K562 (cell line): Measurements from ENCODE around the gene NUP62. TPM values are rescaled to one million over a fixed set of nuclear protein-coding genes. Genes with fewer than 3 reads are reported as not detected.

Source experiments
- ATAC-seq: fragments of 200-7000 bp; cut with Tn5 transposase; 3 replicates; pipeline ENCODE4 v1.9.1; 2020; ENCODE audit warnings: moderate library complexity
- BruUV-seq: library from RNA; stranded (reverse); fragments of 400-500 nt; replicated peaks from 2 replicates; lab custom pipeline; 2021; lab: Mats Ljungman, UMichigan
- CTCF ChIA-PET: fragments of 300-600 bp; formaldehyde crosslinking; extraction: SDS; loops from one replicate; lab custom pipeline; 2021; ENCODE audit warnings: low intra/inter-chr PET ratio; lab: Yijun Ruan, JAX
- POLR2A ChIA-PET: fragments of 300-600, 350-650 bp; sonication (Branson Sonifier 250); formaldehyde crosslinking; extraction: SDS; loops from one replicate; lab custom pipeline; 2021; ENCODE audit warnings: antibody characterized with exemption, inconsistent platforms; lab: Yijun Ruan, JAX
- DNase-seq, 4 experiments: peaks; one replicate each; pipeline versions ENCODE4 v3.0.0 to v3.0.0-alpha.2; 2011 to 2018; ENCODE audit warnings: low spot score in 3 of 4, mixed read lengths in 3 of 4; ENCODE audit errors: extremely low read depth in 1 of 4
- FAIRE-seq: peaks from 2 replicates; lab custom pipeline; 2011; peaks lifted over from hg19 to GRCh38; lab: Jason Lieb, UNC
- H2AFZ ChIP-seq: 2 replicates; pipeline ENCODE4 v1.6.0; 2011; ENCODE audit warnings: low read depth, low read length, control low read depth, inconsistent platforms
- H3K27ac ChIP-seq: fragments of 200-600 bp; 3 replicates; pipeline ENCODE4 v1.8.0; 2011; ENCODE audit warnings: low read depth, mild to moderate bottlenecking, control low read depth, inconsistent platforms, low read length, moderate library complexity, mixed read lengths; ENCODE audit errors: extremely low read depth
- H3K27me3 ChIP-seq, 2 experiments: fragments of 300-600 bp in 1 of 2; 2 replicates in 1 of 2; 3 replicates in 1 of 2; pipeline versions ENCODE4 v1.6.0 to v1.8.0; 2011; ENCODE audit warnings: inconsistent platforms in 2 of 2, low read length in 2 of 2, mild to moderate bottlenecking in 1 of 2, mixed read lengths in 1 of 2, moderate library complexity in 1 of 2; ENCODE audit not compliant: control insufficient read depth in 2 of 2, insufficient read depth in 2 of 2
- H3K36me3 ChIP-seq: fragments of 300-600 bp; 3 replicates; pipeline ENCODE4 v1.8.0; 2011; ENCODE audit warnings: mild to moderate bottlenecking, low read length, inconsistent platforms; ENCODE audit not compliant: control insufficient read depth, insufficient read depth
- H3K4me1 ChIP-seq, 2 experiments: fragments of 200-600 bp in 1 of 2; replicated peaks in 1 of 2; 2 replicates in 1 of 2; 3 replicates in 1 of 2; pipeline versions ENCODE4 v1.5.1 to v1.8.0; 2011; ENCODE audit warnings: inconsistent platforms in 2 of 2, low read length in 2 of 2, mild to moderate bottlenecking in 1 of 2, mixed read lengths in 1 of 2, moderate library complexity in 1 of 2; ENCODE audit not compliant: control insufficient read depth in 2 of 2, insufficient read depth in 2 of 2
- H3K4me2 ChIP-seq: 2 replicates; pipeline ENCODE4 v1.6.1; 2011; ENCODE audit warnings: low read length, control low read depth, inconsistent platforms, mixed read lengths; ENCODE audit not compliant: insufficient read depth
- H3K4me3 ChIP-seq: fragments of 200-600 bp; sonication (generic), shearing (Covaris generic); 2 replicates; pipeline ENCODE4 v1.5.1; 2016; ENCODE audit warnings: control low read depth, inconsistent platforms
- H3K79me2 ChIP-seq: fragments of 200-600 bp; 3 replicates; pipeline ENCODE4 v1.8.0; 2011; ENCODE audit warnings: low read length, inconsistent platforms; ENCODE audit not compliant: control insufficient read depth, insufficient read depth
- H3K9ac ChIP-seq, 2 experiments: 2 replicates each; pipeline versions ENCODE4 v1.6.0 to v1.6.1; 2011; ENCODE audit warnings: low read depth in 2 of 2, low read length in 2 of 2, control low read depth in 1 of 2, inconsistent platforms in 1 of 2, mild to moderate bottlenecking in 1 of 2, mixed read lengths in 1 of 2; ENCODE audit not compliant: insufficient read depth in 1 of 2
- H3K9me1 ChIP-seq: one replicate; pipeline ENCODE4 v1.6.0; 2011; ENCODE audit warnings: inconsistent platforms, mild to moderate bottlenecking, low read length, moderate library complexity; ENCODE audit not compliant: control insufficient read depth, insufficient read depth
- H3K9me3 ChIP-seq: replicated peaks from 2 replicates; pipeline ENCODE4 v1.5.1; 2011; ENCODE audit warnings: low read depth, low read length, inconsistent platforms; ENCODE audit not compliant: control insufficient read depth, insufficient read depth
- H4K20me1 ChIP-seq: replicated peaks from 2 replicates; pipeline ENCODE4 v1.6.1; 2011; ENCODE audit warnings: low read length, inconsistent platforms, mixed read lengths; ENCODE audit not compliant: control insufficient read depth, insufficient read depth
- KDM4B ChIP-seq, 2 experiments: fragments of 450-650 bp in 1 of 2; sonication (generic) in 1 of 2; IDR thresholded peaks; 2 replicates each; pipeline ENCODE4 v1.6.1; 2016 to 2017; ENCODE audit warnings: borderline replicate concordance in 2 of 2, antibody characterized with exemption in 1 of 2, low read depth in 1 of 2, mild to moderate bottlenecking in 1 of 2
- RBFOX2 ChIP-seq: fragments of 200-400 bp; formaldehyde crosslinking; IDR thresholded peaks from 2 replicates; pipeline ENCODE4 v1.6.1; 2017; ENCODE audit warnings: low read depth, mild to moderate bottlenecking, low read length, moderate library complexity
- TEAD4 ChIP-seq, 2 experiments: sonication (generic) in 1 of 2; formaldehyde crosslinking in 1 of 2; IDR thresholded peaks; 2 replicates each; pipeline versions ENCODE4 v1.6.1 to v1.8.0; 2012 to 2022; ENCODE audit warnings: borderline replicate concordance in 1 of 2, inconsistent platforms in 1 of 2, low read length in 1 of 2, mild to moderate bottlenecking in 1 of 2, missing genetic modification reagents in 1 of 2
- XRCC5 ChIP-seq: fragments of 200-400 bp; formaldehyde crosslinking; IDR thresholded peaks from 2 replicates; pipeline ENCODE4 v1.6.1; 2017; ENCODE audit warnings: low read depth, mild to moderate bottlenecking, low read length
- WGBS: fragments of 100-300 bp; shearing (Covaris generic); methylation state at CpG from one replicate; pipeline ENCODE4 v1.1.6; 2016; ENCODE audit warnings: low coverage, mixed read lengths; ENCODE audit not compliant: insufficient coverage; ENCODE audit errors: missing lambda C conversion rate; 5-methylcytosine and 5-hydroxymethylcytosine counted together
- in situ Hi-C: fragments of 300-500 bp; cut with MboI; formaldehyde crosslinking; loops from 4 replicates; pipeline ENCODE4 v1.15.0; 2018; ENCODE audit warnings: inconsistent platforms, mixed read lengths
- intact Hi-C: fragments of 100-400 bp; cut with micrococcal nuclease; formaldehyde crosslinking; loops from 2 replicates; pipeline ENCODE4 v1.14.2; 2022
- polyA plus RNA-seq, 8 experiments: library from polyadenylated mRNA; depleted of rRNA in 4 of 8; stranded (reverse) in 5 of 8; unstranded in 3 of 8; fragments of >200 nt; fragmentation: Nextera tagmentation in 2 of 8; fragmentation: Illumina TruSeq in 1 of 8; extraction: Ambion mirVana in 2 of 8; extraction: Trizol in 1 of 8; gene quantifications; 2 replicates each; pipeline versions ENCODE4 v1.2.1 to v1.2.3, GENCODE V29; 2011 to 2014; ENCODE audit warnings: inconsistent platforms in 1 of 8, missing spikeins in 1 of 8
- total RNA-seq, 7 experiments: library from RNA; depleted of rRNA in 6 of 7; stranded (reverse); fragments of >200 nt in 6 of 7; fragmentation: Illumina TruSeq in 2 of 7; extraction: Trizol in 2 of 7; gene quantifications; 2 replicates each; pipeline versions ENCODE4 v1.2.1 to v1.2.3, GENCODE V29; 2011 to 2021; ENCODE audit warnings: low replicate concordance in 1 of 7
- TF ChIP-seq, protein P1 (sequence below), 2 experiments: fragments of 450-650 bp; conservative IDR thresholded peaks; 2 replicates each; pipeline ENCODE4 v1.6.1; 2017; ENCODE audit warnings: mild to moderate bottlenecking in 2 of 2, moderate library complexity in 2 of 2
- TF ChIP-seq, protein P2 (sequence below): sonication (generic); formaldehyde crosslinking; IDR thresholded peaks from 2 replicates; pipeline ENCODE4 v1.8.1; 2023; ENCODE audit warnings: mild to moderate bottlenecking, missing genetic modification reagents

The NUP62 gene
- total and polyA plus RNA-seq, 9 of the 15 experiments (the other 6 are each of a cell fraction or from before 2014, with no cell fraction given) = 16.9 to 109 (median 66.0) TPM

DNA sequence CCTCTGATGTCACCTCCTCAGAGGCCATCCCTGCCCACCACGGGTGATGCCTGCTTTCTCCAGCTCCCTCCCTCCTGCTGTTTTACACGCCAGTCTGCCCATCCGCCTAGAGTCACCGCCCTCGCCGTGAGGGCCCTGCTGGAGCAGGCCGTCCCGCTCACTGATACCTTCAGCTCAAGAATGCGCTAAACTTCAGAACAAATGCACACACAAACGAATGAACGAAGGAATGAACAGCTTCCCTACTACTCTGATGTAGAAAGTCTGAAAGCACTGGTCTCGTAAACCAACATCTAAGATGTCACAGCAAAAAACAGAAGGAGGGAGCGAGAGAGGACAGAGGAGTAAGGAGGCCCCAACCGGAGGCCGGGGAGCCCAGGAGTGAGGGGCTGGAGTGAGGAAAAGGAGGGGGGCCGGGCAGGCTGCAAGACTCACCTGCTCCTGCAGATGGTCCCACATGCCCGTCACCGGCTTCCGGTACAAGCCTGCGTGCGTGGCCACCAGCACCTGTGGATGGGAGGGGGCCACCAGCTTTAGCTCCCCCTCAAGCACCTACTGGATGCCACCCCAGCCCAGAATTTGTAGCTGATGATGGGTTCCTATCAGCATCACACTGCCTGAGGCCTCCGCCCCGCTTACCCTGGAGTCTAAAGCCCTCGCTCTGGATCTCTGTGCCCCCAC is 65.9 kb downstream of the NUP62 start:
- peaks cover 24% of the 10 kb centered on the region; the same call in 1 of the 2 replicates for H4K20me1 ChIP-seq
- peaks cover 39% of the 10 kb centered on the region for H3K79me2 ChIP-seq
- ChIA-PET CTCF (no interaction called here), POLR2A (interaction anchor here (1.5 to 2.2 kb wide), 3 partner anchors 10 to 78 kb away, joined by 3 to 18 read pairs (median 7); partner anchors contain the start of gene PTOV1)
- ATAC-seq = no peak
- TF ChIP-seq, protein P1, sequence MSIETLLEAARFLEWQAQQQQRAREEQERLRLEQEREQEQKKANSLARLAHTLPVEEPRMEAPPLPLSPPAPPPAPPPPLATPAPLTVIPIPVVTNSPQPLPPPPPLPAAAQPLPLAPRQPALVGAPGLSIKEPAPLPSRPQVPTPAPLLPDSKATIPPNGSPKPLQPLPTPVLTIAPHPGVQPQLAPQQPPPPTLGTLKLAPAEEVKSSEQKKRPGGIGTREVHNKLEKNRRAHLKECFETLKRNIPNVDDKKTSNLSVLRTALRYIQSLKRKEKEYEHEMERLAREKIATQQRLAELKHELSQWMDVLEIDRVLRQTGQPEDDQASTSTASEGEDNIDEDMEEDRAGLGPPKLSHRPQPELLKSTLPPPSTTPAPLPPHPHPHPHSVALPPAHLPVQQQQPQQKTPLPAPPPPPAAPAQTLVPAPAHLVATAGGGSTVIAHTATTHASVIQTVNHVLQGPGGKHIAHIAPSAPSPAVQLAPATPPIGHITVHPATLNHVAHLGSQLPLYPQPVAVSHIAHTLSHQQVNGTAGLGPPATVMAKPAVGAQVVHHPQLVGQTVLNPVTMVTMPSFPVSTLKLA (conservative IDR thresholded peaks at IDR 0.05) = 0 out of 4 replicates have a peak, but pooled peaks of 1 of the 2 experiments have one; percentile 3
- TF ChIP-seq XRCC5 (peak; percentile 2; the same call in 1 of the 2 replicates), KDM4B (IDR thresholded peaks at IDR 0.05; ENCODE audit: borderline replicate concordance in 2 of 2, low read depth in 1 of 2) (no peak), RBFOX2 (peak; percentile 11; the same call in 1 of the 2 replicates), TEAD4 (IDR thresholded peaks at IDR 0.05; ENCODE audit: low read length) (no peak), TEAD4 (CRISPR knock-in tag; IDR thresholded peaks at IDR 0.05; ENCODE audit: borderline replicate concordance) (no peak)
- TF ChIP-seq, protein P2, sequence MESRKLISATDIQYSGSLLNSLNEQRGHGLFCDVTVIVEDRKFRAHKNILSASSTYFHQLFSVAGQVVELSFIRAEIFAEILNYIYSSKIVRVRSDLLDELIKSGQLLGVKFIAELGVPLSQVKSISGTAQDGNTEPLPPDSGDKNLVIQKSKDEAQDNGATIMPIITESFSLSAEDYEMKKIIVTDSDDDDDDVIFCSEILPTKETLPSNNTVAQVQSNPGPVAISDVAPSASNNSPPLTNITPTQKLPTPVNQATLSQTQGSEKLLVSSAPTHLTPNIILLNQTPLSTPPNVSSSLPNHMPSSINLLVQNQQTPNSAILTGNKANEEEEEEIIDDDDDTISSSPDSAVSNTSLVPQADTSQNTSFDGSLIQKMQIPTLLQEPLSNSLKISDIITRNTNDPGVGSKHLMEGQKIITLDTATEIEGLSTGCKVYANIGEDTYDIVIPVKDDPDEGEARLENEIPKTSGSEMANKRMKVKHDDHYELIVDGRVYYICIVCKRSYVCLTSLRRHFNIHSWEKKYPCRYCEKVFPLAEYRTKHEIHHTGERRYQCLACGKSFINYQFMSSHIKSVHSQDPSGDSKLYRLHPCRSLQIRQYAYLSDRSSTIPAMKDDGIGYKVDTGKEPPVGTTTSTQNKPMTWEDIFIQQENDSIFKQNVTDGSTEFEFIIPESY (CRISPR knock-in tag) = 0 out of 2 replicates have a peak, but pooled peaks have one; percentile 42
- no TSS peak for BruUV-seq
- H3K9me3 ChIP-seq = no peaks in the 10 kb centered on the region
- in situ Hi-C loops = no loop called here
- 0 out of 3 replicates have a peak overlapping the region, but pooled peaks have one; percentile 25 for H3K27ac ChIP-seq
- H3K9me1 ChIP-seq = peaks cover 4% of the 10 kb centered on the region
- intact Hi-C loops = no loop called here
- H3K9ac ChIP-seq = peak overlapping the region in 1 of 2 experiments; percentile 81; a peak in 2 of 4 replicates
- H3K4me2 ChIP-seq = no peak overlapping the region
- no peak for DNase-seq
- H3K27me3 ChIP-seq = no peaks in the 10 kb centered on the region
- H2AFZ ChIP-seq = no peak overlapping the region
- H3K4me3 ChIP-seq = no peak overlapping the region
- H3K36me3 ChIP-seq = peaks cover 65% of the 10 kb centered on the region
- no peak for FAIRE-seq
- H3K4me1 ChIP-seq = peaks cover 23 to 81% of the 10 kb centered on the region in 2 experiments; a peak in 4 of 5 replicates
- 89% methylated on average over 24 of the region's 24 CpGs for WGBS
